ENCODE results near the gene ELOVL3.
"Not testable (repeated sequence)": the region's sequence is repeated elsewhere in the genome, so short reads cannot be mapped to it uniquely, and the experiment has no call there.

ELOVL3 gene

GRCh38 chr10:102225646-102226541 is at the start of gene ELOVL3:
ELOVL3 (plus strand) TSS chr10:102226299; CDS start chr10:102226549, 250 bp downstream.
- no peak within 1 kb of the TSS; the same call in 1 of the 2 replicates for H3K4me3 ChIP-seq (ENCODE audit: low read length)

GRCh38 chr10:102184606-102185005 is 41.5 kb upstream of the ELOVL3 start:
- no peak overlapping the region for H3K4me3 ChIP-seq (ENCODE audit: low read length)
- TF ChIP-seq ZNF274 (IDR thresholded peaks at IDR 0.05; ENCODE audit: low read depth, low read length) = no peak

More at GRCh38 chr10:102225646-102226541, at the start of gene ELOVL3:
- TF ChIP-seq ZNF274 (IDR thresholded peaks at IDR 0.05; ENCODE audit: low read depth, low read length) = no peak

- TF ChIP-seq ZNF274 (IDR thresholded peaks at IDR 0.05; ENCODE audit: low read depth, low read length) = no peak
Observed at GRCh38 chr10:102185272-102185671, 40.8 kb upstream of the ELOVL3 start.

GRCh38 chr10:102185811-102186527 is 40.1 kb upstream of the ELOVL3 start:
- no peak for TF ChIP-seq ZNF274 (IDR thresholded peaks at IDR 0.05; ENCODE audit: low read depth, low read length)

More at GRCh38 chr10:102185272-102185671, 40.8 kb upstream of the ELOVL3 start:
- no peak overlapping the region for H3K4me3 ChIP-seq (ENCODE audit: low read length)

GRCh38 chr10:102188298-102188940 is 37.7 kb upstream of the ELOVL3 start:
- H3K4me3 ChIP-seq (ENCODE audit: low read length) = no peak overlapping the region
- TF ChIP-seq ZNF274 (IDR thresholded peaks at IDR 0.05; ENCODE audit: low read depth, low read length) = no peak

More at GRCh38 chr10:102185811-102186527, 40.1 kb upstream of the ELOVL3 start:
- H3K4me3 ChIP-seq (ENCODE audit: low read length) = no peak overlapping the region

GRCh38 chr10:102188941-102189898 is 36.9 kb upstream of the ELOVL3 start:
- H3K4me3 ChIP-seq (ENCODE audit: low read length) = not testable (repeated sequence)

- no peak for TF ChIP-seq ZNF274 (IDR thresholded peaks at IDR 0.05; ENCODE audit: low read depth, low read length)
- H3K4me3 ChIP-seq (ENCODE audit: low read length) = no peak overlapping the region
Observed at GRCh38 chr10:102191956-102192355, 34.1 kb upstream of the ELOVL3 start.

- no peak overlapping the region for H3K4me3 ChIP-seq (ENCODE audit: low read length)
- TF ChIP-seq ZNF274 (IDR thresholded peaks at IDR 0.05; ENCODE audit: low read depth, low read length) = no peak
Observed at GRCh38 chr10:102195296-102195870, 30.7 kb upstream of the ELOVL3 start.

- no peak overlapping the region for H3K4me3 ChIP-seq (ENCODE audit: low read length)
- no peak for TF ChIP-seq ZNF274 (IDR thresholded peaks at IDR 0.05; ENCODE audit: low read depth, low read length)
Observed at GRCh38 chr10:102196893-102197292, 29.2 kb upstream of the ELOVL3 start.

- TF ChIP-seq ZNF274 (IDR thresholded peaks at IDR 0.05; ENCODE audit: low read depth, low read length) = no peak
- no peak overlapping the region for H3K4me3 ChIP-seq (ENCODE audit: low read length)
Observed at GRCh38 chr10:102198027-102198426, 28.1 kb upstream of the ELOVL3 start.

GRCh38 chr10:102200751-102201640 is 25.1 kb upstream of the ELOVL3 start:
- no peak overlapping the region for H3K4me3 ChIP-seq (ENCODE audit: low read length)
- TF ChIP-seq ZNF274 (IDR thresholded peaks at IDR 0.05; ENCODE audit: low read depth, low read length) = no peak

GRCh38 chr10:102202386-102202785 is 23.7 kb upstream of the ELOVL3 start:
- no peak overlapping the region for H3K4me3 ChIP-seq (ENCODE audit: low read length)
- no peak for TF ChIP-seq ZNF274 (IDR thresholded peaks at IDR 0.05; ENCODE audit: low read depth, low read length)
